ENCODE data around the gene DIPK1B.

DNA sequence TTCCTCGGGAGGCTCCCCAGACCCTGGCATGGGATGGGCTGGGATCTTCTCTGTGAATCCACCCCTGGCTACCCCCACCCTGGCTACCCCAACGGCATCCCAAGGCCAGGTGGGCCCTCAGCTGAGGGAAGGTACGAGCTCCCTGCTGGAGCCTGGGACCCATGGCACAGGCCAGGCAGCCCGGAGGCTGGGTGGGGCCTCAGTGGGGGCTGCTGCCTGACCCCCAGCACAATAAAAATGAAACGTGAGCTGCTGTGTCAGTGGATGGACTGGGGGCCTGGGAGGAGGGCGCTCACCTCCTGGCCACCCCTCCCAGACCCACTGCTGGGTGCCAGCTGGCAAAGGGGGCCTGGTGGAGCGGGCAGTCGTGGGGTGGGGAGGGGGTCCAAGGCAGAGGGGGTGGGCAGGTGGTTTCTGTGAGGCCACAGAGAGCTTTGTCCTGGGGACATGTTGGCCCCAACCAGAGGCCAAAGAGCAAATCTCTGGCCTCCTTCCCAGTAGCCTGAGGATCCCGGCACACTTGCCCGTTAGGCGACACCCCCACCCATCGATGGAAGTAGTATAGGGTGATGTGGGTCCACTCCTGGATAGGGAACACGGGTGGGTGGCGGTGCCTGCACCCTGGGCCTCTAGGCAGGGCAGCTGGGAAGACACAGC, 39.8 kb upstream of the DIPK1B start:
- TF ChIP-seq, protein P1, sequence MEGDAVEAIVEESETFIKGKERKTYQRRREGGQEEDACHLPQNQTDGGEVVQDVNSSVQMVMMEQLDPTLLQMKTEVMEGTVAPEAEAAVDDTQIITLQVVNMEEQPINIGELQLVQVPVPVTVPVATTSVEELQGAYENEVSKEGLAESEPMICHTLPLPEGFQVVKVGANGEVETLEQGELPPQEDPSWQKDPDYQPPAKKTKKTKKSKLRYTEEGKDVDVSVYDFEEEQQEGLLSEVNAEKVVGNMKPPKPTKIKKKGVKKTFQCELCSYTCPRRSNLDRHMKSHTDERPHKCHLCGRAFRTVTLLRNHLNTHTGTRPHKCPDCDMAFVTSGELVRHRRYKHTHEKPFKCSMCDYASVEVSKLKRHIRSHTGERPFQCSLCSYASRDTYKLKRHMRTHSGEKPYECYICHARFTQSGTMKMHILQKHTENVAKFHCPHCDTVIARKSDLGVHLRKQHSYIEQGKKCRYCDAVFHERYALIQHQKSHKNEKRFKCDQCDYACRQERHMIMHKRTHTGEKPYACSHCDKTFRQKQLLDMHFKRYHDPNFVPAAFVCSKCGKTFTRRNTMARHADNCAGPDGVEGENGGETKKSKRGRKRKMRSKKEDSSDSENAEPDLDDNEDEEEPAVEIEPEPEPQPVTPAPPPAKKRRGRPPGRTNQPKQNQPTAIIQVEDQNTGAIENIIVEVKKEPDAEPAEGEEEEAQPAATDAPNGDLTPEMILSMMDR (IDR thresholded peaks at IDR 0.05) = no peak
- no peak for TF ChIP-seq POLR2A (IDR thresholded peaks at IDR 0.05)

Data from thyroid gland (tissue), 4 donors.